ELR (cell line): ENCODE results near the gene IQCH.

Experiments used
- DNase-seq: peaks from one replicate; pipeline ENCODE4 v3.0.0-alpha.2; 2015; ENCODE audit warnings: low read depth

IQCH gene

GRCh38 chr15:67303490-67304363 lies 49.1 kb downstream of the IQCH start:
- peak; percentile 61 for DNase-seq

- DNase-seq: no peak
Measured at GRCh38 chr15:67304778-67305177, 50.2 kb downstream of the IQCH start.

- no peak for DNase-seq
Measured at GRCh38 chr15:67305506-67305905, 50.9 kb downstream of the IQCH start.

GRCh38 chr15:67307156-67307555 lies 52.6 kb downstream of the IQCH start:
- peak; percentile 13 for DNase-seq

GRCh38 chr15:67307889-67308597 lies 53.5 kb downstream of the IQCH start:
- DNase-seq: no peak

GRCh38 chr15:67311731-67312130 lies 57.1 kb downstream of the IQCH start:
- DNase-seq: no peak

GRCh38 chr15:67319961-67320360 lies 65.4 kb downstream of the IQCH start:
- DNase-seq: no peak

GRCh38 chr15:67321352-67321751 lies 66.8 kb downstream of the IQCH start:
- no peak for DNase-seq

GRCh38 chr15:67322481-67322880 lies 67.9 kb downstream of the IQCH start:
- no peak for DNase-seq

- no peak for DNase-seq
Measured at GRCh38 chr15:67327312-67327711, 72.7 kb downstream of the IQCH start.

GRCh38 chr15:67327737-67328136 lies 73.2 kb downstream of the IQCH start:
- no peak for DNase-seq

- no peak for DNase-seq
Measured at GRCh38 chr15:67329984-67330733, 75.6 kb downstream of the IQCH start.

- no peak for DNase-seq
Measured at GRCh38 chr15:67331676-67332075, 77.1 kb downstream of the IQCH start.

- no peak for DNase-seq
Measured at GRCh38 chr15:67335026-67335425, 80.4 kb downstream of the IQCH start.

GRCh38 chr15:67335534-67336222 lies 81.1 kb downstream of the IQCH start:
- DNase-seq: no peak

- no peak for DNase-seq
Measured at GRCh38 chr15:67340630-67341029, 86.0 kb downstream of the IQCH start.

GRCh38 chr15:67341539-67341938 lies 87.0 kb downstream of the IQCH start:
- no peak for DNase-seq

- DNase-seq: no peak
Measured at GRCh38 chr15:67343206-67343605, 88.6 kb downstream of the IQCH start.

- DNase-seq: peak; percentile 10
Measured at GRCh38 chr15:67349634-67350033, 95.0 kb downstream of the IQCH start.

GRCh38 chr15:67350042-67350441 lies 95.5 kb downstream of the IQCH start:
- DNase-seq: no peak

- no peak for DNase-seq
Measured at GRCh38 chr15:67358391-67358790, 103.8 kb downstream of the IQCH start.

GRCh38 chr15:67358812-67359211 lies 104.2 kb downstream of the IQCH start:
- DNase-seq: no peak
